ENCODE measurements around the gene APLP1. TPM values are rescaled to one million over a fixed set of nuclear protein-coding genes. Genes with fewer than 3 reads are reported as not detected.

Gene APLP1
- total RNA-seq, 1 donor, result not detected

- Histone ChIP-seq H3K27me3 (ENCODE audit: insufficient read depth, low read length) (no peaks in the 10 kb centered on the region), H3K4me1 (ENCODE audit: insufficient read depth, low read length) (peaks cover 40% of the 10 kb centered on the region), H3K4me3 (ENCODE audit: low read length) (no peak overlapping the region), H3K9me3 (ENCODE audit: low read depth, low read length) (no peaks in the 10 kb centered on the region)
Observed at GRCh38 chr19:35925501-35925900, 57.1 kb downstream of the APLP1 start.

- no peaks in the 10 kb centered on the region for H3K27me3 ChIP-seq (ENCODE audit: insufficient read depth, low read length)
- H3K4me1 ChIP-seq (ENCODE audit: insufficient read depth, low read length), result peaks cover 53% of the 10 kb centered on the region
- H3K9me3 ChIP-seq (ENCODE audit: low read depth, low read length), result no peaks in the 10 kb centered on the region
- H3K4me3 ChIP-seq (ENCODE audit: low read length), result no peak overlapping the region
Observed at GRCh38 chr19:35928507-35928906, 60.1 kb downstream of the APLP1 start.

Other genes starting within 250 kb of the APLP1 start
- gene RBM42, start 239.5 kb upstream of the APLP1 start, total RNA-seq, result 16.0 TPM
- not detected for gene ETV2, start 226.8 kb upstream of the APLP1 start, total RNA-seq
- gene COX6B1, start 220.3 kb upstream of the APLP1 start, total RNA-seq, result 219 TPM
- not detected for gene UPK1A, start 202.1 kb upstream of the APLP1 start, total RNA-seq
- gene ZBTB32, start 164.0 kb upstream of the APLP1 start, total RNA-seq, result 0.42 TPM
- 10.8 TPM for gene KMT2B, start 150.6 kb upstream of the APLP1 start, total RNA-seq
- 8.7 TPM for gene IGFLR1, start 126.1 kb upstream of the APLP1 start, total RNA-seq
- 18.4 TPM for gene U2AF1L4, start 123.2 kb upstream of the APLP1 start, total RNA-seq
- 8.0 TPM for gene PSENEN, start 122.9 kb upstream of the APLP1 start, total RNA-seq
- 1.9 TPM for gene LIN37, start 120.0 kb upstream of the APLP1 start, total RNA-seq
- not detected for gene HSPB6, start 111.5 kb upstream of the APLP1 start, total RNA-seq
- gene PROSER3, start 110.4 kb upstream of the APLP1 start, total RNA-seq, result 5.1 TPM
- 4.1 TPM for gene ARHGAP33, start 93.0 kb upstream of the APLP1 start, total RNA-seq
- not detected for gene PRODH2, start 55.7 kb upstream of the APLP1 start, total RNA-seq
- not detected for gene NPHS1, start 16.1 kb upstream of the APLP1 start, total RNA-seq
- 0.10 TPM for gene KIRREL2, start 11.7 kb upstream of the APLP1 start, total RNA-seq
- 128 TPM for gene NFKBID, start 32.0 kb downstream of the APLP1 start, total RNA-seq
- gene HCST, start 34.0 kb downstream of the APLP1 start, total RNA-seq, result 58.1 TPM
- gene TYROBP, start 39.7 kb downstream of the APLP1 start, total RNA-seq, result 286 TPM
- gene LRFN3, start 67.8 kb downstream of the APLP1 start, total RNA-seq, result 1.3 TPM
- 8.3 TPM for gene SDHAF1, start 126.6 kb downstream of the APLP1 start, total RNA-seq
- gene SYNE4, start 140.2 kb downstream of the APLP1 start, total RNA-seq, result 0.10 TPM
- 6.6 TPM for gene ALKBH6, start 145.6 kb downstream of the APLP1 start, total RNA-seq
- gene CLIP3, start 164.3 kb downstream of the APLP1 start, total RNA-seq, result 0.10 TPM
- 0.42 TPM for gene THAP8, start 185.7 kb downstream of the APLP1 start, total RNA-seq
- 1.4 TPM for gene WDR62, start 186.3 kb downstream of the APLP1 start, total RNA-seq
- not detected for gene OVOL3, start 242.6 kb downstream of the APLP1 start, total RNA-seq
- 12.8 TPM for gene POLR2I, start 246.3 kb downstream of the APLP1 start, total RNA-seq
- gene TBCB, start 246.9 kb downstream of the APLP1 start, total RNA-seq, result 54.4 TPM